Hepatocyte (in vitro differentiated cells): ENCODE results near the gene RNF166.

ENCODE experiments used
- EZH2 ChIP-seq: fragments of 200-600 bp; sonication (generic); IDR thresholded peaks from 2 replicates; pipeline ENCODE4 v1.6.1; 2016; ENCODE audit warnings: antibody characterized with exemption, mild to moderate bottlenecking, borderline replicate concordance
- EZH2phosphoT487 ChIP-seq: fragments of 200-600 bp; sonication (generic); IDR thresholded peaks from one replicate; pipeline ENCODE4 v1.6.1; 2018; ENCODE audit warnings: antibody characterized with exemption, mild to moderate bottlenecking, low read depth, moderate library complexity; ENCODE audit not compliant: unreplicated experiment, severe bottlenecking
- TF ChIP-seq, protein P1 (sequence below): fragments of 200-600 bp; sonication (generic); IDR thresholded peaks from 2 replicates; pipeline ENCODE4 v1.5.1; 2016; ENCODE audit warnings: antibody characterized with exemption, mild to moderate bottlenecking; ENCODE audit not compliant: poor library complexity

DNA sequence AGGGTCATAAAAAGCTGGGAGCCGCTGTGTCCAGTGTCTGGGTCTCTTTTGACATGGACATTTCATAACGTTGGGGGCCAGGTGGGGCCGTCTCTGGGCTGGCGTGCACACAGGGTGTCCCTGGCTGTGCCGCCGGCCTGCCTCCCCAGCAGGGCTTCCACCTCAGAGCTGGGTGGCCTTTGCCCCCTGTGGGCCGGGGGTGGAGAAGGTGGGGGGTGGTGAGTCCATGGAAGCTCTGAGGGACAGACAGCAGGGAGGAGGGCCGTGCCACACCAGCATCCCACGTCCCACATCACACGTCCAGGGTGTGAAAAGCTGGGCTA lies 19.0 kb downstream of the RNF166 start:
- TF ChIP-seq, protein P1, sequence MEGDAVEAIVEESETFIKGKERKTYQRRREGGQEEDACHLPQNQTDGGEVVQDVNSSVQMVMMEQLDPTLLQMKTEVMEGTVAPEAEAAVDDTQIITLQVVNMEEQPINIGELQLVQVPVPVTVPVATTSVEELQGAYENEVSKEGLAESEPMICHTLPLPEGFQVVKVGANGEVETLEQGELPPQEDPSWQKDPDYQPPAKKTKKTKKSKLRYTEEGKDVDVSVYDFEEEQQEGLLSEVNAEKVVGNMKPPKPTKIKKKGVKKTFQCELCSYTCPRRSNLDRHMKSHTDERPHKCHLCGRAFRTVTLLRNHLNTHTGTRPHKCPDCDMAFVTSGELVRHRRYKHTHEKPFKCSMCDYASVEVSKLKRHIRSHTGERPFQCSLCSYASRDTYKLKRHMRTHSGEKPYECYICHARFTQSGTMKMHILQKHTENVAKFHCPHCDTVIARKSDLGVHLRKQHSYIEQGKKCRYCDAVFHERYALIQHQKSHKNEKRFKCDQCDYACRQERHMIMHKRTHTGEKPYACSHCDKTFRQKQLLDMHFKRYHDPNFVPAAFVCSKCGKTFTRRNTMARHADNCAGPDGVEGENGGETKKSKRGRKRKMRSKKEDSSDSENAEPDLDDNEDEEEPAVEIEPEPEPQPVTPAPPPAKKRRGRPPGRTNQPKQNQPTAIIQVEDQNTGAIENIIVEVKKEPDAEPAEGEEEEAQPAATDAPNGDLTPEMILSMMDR = no peak
- TF ChIP-seq EZH2 (no peak), EZH2phosphoT487 (no peak)
